Measurements from ENCODE around the gene CGN.

CGN gene

GRCh38 chr1:151478923-151479322 lies 32.3 kb upstream of the CGN start:
- Histone ChIP-seq H3F3A (ENCODE audit: insufficient read depth, low read length) (no peaks in the 10 kb centered on the region), H3K9me2 (ENCODE audit: low read depth, low read length) (no peaks in the 10 kb centered on the region), H4K20me1 (ENCODE audit: insufficient read depth, low read length) (no peaks in the 10 kb centered on the region), H2AFZ (ENCODE audit: low read length) (no peak overlapping the region), H3K27ac (ENCODE audit: low read depth, low read length, poor library complexity, severe bottlenecking) (no peak overlapping the region), H3K36me3 (ENCODE audit: insufficient read depth, low read length) (no peaks in the 10 kb centered on the region; the same call in 1 of the 2 replicates), H3K4me2 (ENCODE audit: low read length) (no peak overlapping the region), H3K27me3 (ENCODE audit: insufficient read depth, low read length) (0 out of 2 replicates have a peak, but pooled peaks cover 2% of the 10 kb centered on the region), H3K4me1 (ENCODE audit: insufficient read depth, low read length, severe bottlenecking) (no peaks in the 10 kb centered on the region), H3K9me3 (ENCODE audit: low read length) (peaks cover 5% of the 10 kb centered on the region), H3K9ac (ENCODE audit: low read length) (no peak overlapping the region), H3K4me3 (ENCODE audit: low read depth, low read length, poor library complexity, severe bottlenecking) (no peak overlapping the region), H3K79me2 (ENCODE audit: insufficient read depth, low read length) (no peaks in the 10 kb centered on the region)
- no peak for TF ChIP-seq EZH2 (IDR thresholded peaks at IDR 0.05; ENCODE audit: borderline replicate concordance, low read length)
- no peak for TF ChIP-seq CTCF (IDR thresholded peaks at IDR 0.05; ENCODE audit: low read length)

GRCh38 chr1:151479462-151479861 lies 31.7 kb upstream of the CGN start:
- Histone ChIP-seq H2AFZ (ENCODE audit: low read length) (no peak overlapping the region), H3K4me2 (ENCODE audit: low read length) (no peak overlapping the region), H3K4me3 (ENCODE audit: low read depth, low read length, poor library complexity, severe bottlenecking) (no peak overlapping the region), H3F3A (ENCODE audit: insufficient read depth, low read length) (no peaks in the 10 kb centered on the region), H3K79me2 (ENCODE audit: insufficient read depth, low read length) (no peaks in the 10 kb centered on the region), H3K27me3 (ENCODE audit: insufficient read depth, low read length) (0 out of 2 replicates have a peak, but pooled peaks cover 4% of the 10 kb centered on the region), H3K27ac (ENCODE audit: low read depth, low read length, poor library complexity, severe bottlenecking) (no peak overlapping the region), H3K9me3 (ENCODE audit: low read length) (peaks cover 5% of the 10 kb centered on the region), H3K9ac (ENCODE audit: low read length) (no peak overlapping the region), H3K9me2 (ENCODE audit: low read depth, low read length) (no peaks in the 10 kb centered on the region), H4K20me1 (ENCODE audit: insufficient read depth, low read length) (no peaks in the 10 kb centered on the region), H3K36me3 (ENCODE audit: insufficient read depth, low read length) (no peaks in the 10 kb centered on the region; the same call in 1 of the 2 replicates), H3K4me1 (ENCODE audit: insufficient read depth, low read length, severe bottlenecking) (no peaks in the 10 kb centered on the region)
- TF ChIP-seq CTCF (IDR thresholded peaks at IDR 0.05; ENCODE audit: low read length), result no peak
- TF ChIP-seq EZH2 (IDR thresholded peaks at IDR 0.05; ENCODE audit: borderline replicate concordance, low read length), result no peak

- 0 out of 2 replicates have a peak, but pooled peaks cover 4% of the 10 kb centered on the region for H3K27me3 ChIP-seq (ENCODE audit: insufficient read depth, low read length)
- no peak overlapping the region for H3K4me3 ChIP-seq (ENCODE audit: low read depth, low read length, poor library complexity, severe bottlenecking)
- peaks cover 5% of the 10 kb centered on the region for H3K9me3 ChIP-seq (ENCODE audit: low read length)
- H4K20me1 ChIP-seq (ENCODE audit: insufficient read depth, low read length), result no peaks in the 10 kb centered on the region
- no peaks in the 10 kb centered on the region for H3F3A ChIP-seq (ENCODE audit: insufficient read depth, low read length)
- no peaks in the 10 kb centered on the region; the same call in 1 of the 2 replicates for H3K36me3 ChIP-seq (ENCODE audit: insufficient read depth, low read length)
- no peaks in the 10 kb centered on the region for H3K9me2 ChIP-seq (ENCODE audit: low read depth, low read length)
- TF ChIP-seq CTCF (IDR thresholded peaks at IDR 0.05; ENCODE audit: low read length), result no peak
- no peak for TF ChIP-seq EZH2 (IDR thresholded peaks at IDR 0.05; ENCODE audit: borderline replicate concordance, low read length)
- no peak overlapping the region for H2AFZ ChIP-seq (ENCODE audit: low read length)
- no peak overlapping the region for H3K4me2 ChIP-seq (ENCODE audit: low read length)
- no peaks in the 10 kb centered on the region for H3K4me1 ChIP-seq (ENCODE audit: insufficient read depth, low read length, severe bottlenecking)
- H3K9ac ChIP-seq (ENCODE audit: low read length), result no peak overlapping the region
- H3K79me2 ChIP-seq (ENCODE audit: insufficient read depth, low read length), result no peaks in the 10 kb centered on the region
- H3K27ac ChIP-seq (ENCODE audit: low read depth, low read length, poor library complexity, severe bottlenecking), result no peak overlapping the region
These were observed 29.2 kb upstream of the CGN start for GRCh38 chr1:151482017-151482416.
